HCT116 (cell line): ENCODE data around the gene CIB4. TPM values are rescaled to one million over a fixed set of nuclear protein-coding genes. Genes with fewer than 3 reads are reported as not detected.

Source experiments
- ATAC-seq: fragments of 200-7000 bp; cut with Tn5 transposase; 2 replicates; pipeline ENCODE4 v1.9.1; 2020; ENCODE audit warnings: mild to moderate bottlenecking, moderate library complexity
- BruUV-seq: library from RNA; stranded (reverse); fragments of 400-500 nt; replicated peaks from 2 replicates; lab custom pipeline; 2021; lab: Mats Ljungman, UMichigan
- CTCF ChIA-PET: fragments of 300-600 bp; sonication (Branson Sonifier 250); formaldehyde crosslinking; loops from one replicate; lab custom pipeline; 2021; ENCODE audit warnings: antibody characterized with exemption; lab: Charles Lee
- POLR2A ChIA-PET: fragments of 300-600, 350-600 bp; sonication (Branson Sonifier 250); formaldehyde crosslinking; loops from one replicate; lab custom pipeline; 2021; ENCODE audit warnings: antibody characterized with exemption; lab: Charles Lee
- RAD21 ChIA-PET, 2 experiments: fragments of 300-600 bp; sonication (Branson Sonifier 250); formaldehyde crosslinking; loops; one replicate each; lab custom pipeline; 2023; ENCODE audit warnings: low total read pairs in 2 of 2; ENCODE audit not compliant: uncharacterized antibody in 2 of 2, unreplicated experiment in 2 of 2, low non-redundant PET in 1 of 2; lab: Charles Lee
- DNase-seq: peaks from one replicate; pipeline ENCODE4 v3.0.0-alpha.2; 2010; ENCODE audit warnings: low read depth, low spot score
- H2AFZ ChIP-seq: fragments of 200-600 bp; shearing (Covaris generic), sonication (generic); 2 replicates; pipeline ENCODE4 v1.6.1; 2017; ENCODE audit warnings: low read depth, mixed run types, mixed read lengths, antibody characterized with exemption, low read length; ENCODE audit not compliant: poor library complexity, severe bottlenecking
- H3K27ac ChIP-seq: 2 replicates; pipeline ENCODE4 v1.5.1; 2012; ENCODE audit warnings: low read depth, low read length
- H3K27me3 ChIP-seq: fragments of 200-600 bp; sonication (generic); 2 replicates; pipeline ENCODE4 v1.6.1; 2016; ENCODE audit warnings: mixed run types, low read length, mixed read lengths; ENCODE audit not compliant: insufficient read depth
- H3K36me3 ChIP-seq, 2 experiments: fragments of 200-500 bp in 1 of 2; fragments of 200-600 bp in 1 of 2; sonication (Bioruptor generic) in 1 of 2; sonication (generic) in 1 of 2; 2 replicates each; pipeline versions ENCODE4 v1.5.1 to v1.6.1; 2014 to 2016; ENCODE audit warnings: low read length in 2 of 2, inconsistent platforms in 1 of 2, mixed read lengths in 1 of 2, mixed run types in 1 of 2; ENCODE audit not compliant: insufficient read depth in 2 of 2, control insufficient read depth in 1 of 2
- H3K4me1 ChIP-seq, 2 experiments: fragments of 200-600 bp in 1 of 2; sonication (generic) in 1 of 2; 2 replicates each; pipeline versions ENCODE4 v1.5.1 to v1.6.1; 2012 to 2017; ENCODE audit warnings: low read length in 2 of 2, inconsistent platforms in 1 of 2, mild to moderate bottlenecking in 1 of 2, mixed read lengths in 1 of 2, mixed run types in 1 of 2, moderate library complexity in 1 of 2; ENCODE audit not compliant: insufficient read depth in 2 of 2, control insufficient read depth in 1 of 2
- H3K4me2 ChIP-seq: fragments of 200-600 bp; sonication (generic); 2 replicates; pipeline ENCODE4 v1.6.1; 2017; ENCODE audit warnings: mixed run types, low read length, mixed read lengths
- H3K4me3 ChIP-seq, 2 experiments: fragments of 200-600 bp in 1 of 2; sonication (generic) in 1 of 2; replicated peaks in 1 of 2; 2 replicates each; pipeline ENCODE4 v1.5.1; 2011 to 2016; ENCODE audit warnings: low read length in 2 of 2, control low read depth in 1 of 2, low read depth in 1 of 2, mild to moderate bottlenecking in 1 of 2, mixed read lengths in 1 of 2, mixed run types in 1 of 2
- H3K79me2 ChIP-seq: fragments of 200-600 bp; sonication (generic); 2 replicates; pipeline ENCODE4 v1.6.1; 2017; ENCODE audit warnings: mild to moderate bottlenecking, mixed run types, low read length, moderate library complexity, mixed read lengths; ENCODE audit not compliant: insufficient read depth
- H3K9ac ChIP-seq: fragments of 200-600 bp; sonication (generic); 2 replicates; pipeline ENCODE4 v1.6.1; 2016; ENCODE audit warnings: low read length, mixed read lengths
- H3K9me2 ChIP-seq: fragments of 200-600 bp; sonication (generic), shearing (Covaris generic); 2 replicates; pipeline ENCODE4 v1.6.1; 2017; ENCODE audit warnings: mixed run types, mild to moderate bottlenecking, moderate library complexity; ENCODE audit not compliant: insufficient read depth
- H3K9me3 ChIP-seq, 2 experiments: fragments of 200-500 bp in 1 of 2; fragments of 200-600 bp in 1 of 2; sonication (Bioruptor generic) in 1 of 2; sonication (generic) in 1 of 2; 2 replicates each; pipeline ENCODE4 v1.6.1; 2014 to 2017; ENCODE audit warnings: low read length in 2 of 2, mixed read lengths in 2 of 2, inconsistent platforms in 1 of 2, low read depth in 1 of 2, mild to moderate bottlenecking in 1 of 2, mixed run types in 1 of 2, moderate library complexity in 1 of 2; ENCODE audit not compliant: control insufficient read depth in 1 of 2, insufficient read depth in 1 of 2
- H4K20me1 ChIP-seq: fragments of 200-600 bp; sonication (generic), shearing (Covaris generic); 2 replicates; pipeline ENCODE4 v1.6.1; 2017; ENCODE audit warnings: mixed run types, mild to moderate bottlenecking, moderate library complexity; ENCODE audit not compliant: insufficient read depth
- ATF3 ChIP-seq: IDR thresholded peaks from 2 replicates; pipeline ENCODE4 v1.6.1; 2012
- CEBPB ChIP-seq: IDR thresholded peaks from 2 replicates; pipeline ENCODE4 v1.6.1; 2012; ENCODE audit warnings: low read depth
- EGR1 ChIP-seq: IDR thresholded peaks from 2 replicates; pipeline ENCODE4 v1.6.1; 2012; ENCODE audit warnings: low read depth
- EZH2phosphoT487 ChIP-seq: fragments of 200-600 bp; IDR thresholded peaks from 2 replicates; pipeline ENCODE4 v1.6.1; 2018; ENCODE audit warnings: antibody characterized with exemption, borderline replicate concordance
- FOSL1 ChIP-seq: IDR thresholded peaks from 2 replicates; pipeline ENCODE4 v1.6.1; 2012; ENCODE audit warnings: low read depth
- JUND ChIP-seq: IDR thresholded peaks from 2 replicates; pipeline ENCODE4 v1.6.1; 2012
- MAX ChIP-seq: IDR thresholded peaks from 2 replicates; pipeline ENCODE4 v1.6.1; 2012
- POLR2A ChIP-seq: IDR thresholded peaks from 2 replicates; pipeline ENCODE4 v1.7.0; 2011; ENCODE audit warnings: borderline replicate concordance; ENCODE audit not compliant: insufficient read depth, insufficient read length; ENCODE audit errors: extremely low read depth
- POLR2AphosphoS5 ChIP-seq: IDR thresholded peaks from 2 replicates; pipeline ENCODE4 v1.6.1; 2011; ENCODE audit warnings: mild to moderate bottlenecking, low read depth, low read length, moderate library complexity
- RAD21 ChIP-seq: IDR thresholded peaks from 2 replicates; pipeline ENCODE4 v1.6.1; 2012; ENCODE audit warnings: low read depth, mild to moderate bottlenecking
- SIN3A ChIP-seq: IDR thresholded peaks from 2 replicates; pipeline ENCODE4 v1.6.1; 2012; ENCODE audit warnings: low read depth
- SP1 ChIP-seq: IDR thresholded peaks from 2 replicates; pipeline ENCODE4 v1.6.1; 2012; ENCODE audit warnings: low read depth
- SRF ChIP-seq: IDR thresholded peaks from 2 replicates; pipeline ENCODE4 v1.6.1; 2012; ENCODE audit warnings: low read depth
- TCF7L2 ChIP-seq: IDR thresholded peaks from 2 replicates; pipeline ENCODE4 v1.7.0; 2011; ENCODE audit warnings: borderline replicate concordance, inconsistent platforms; ENCODE audit not compliant: insufficient read depth, insufficient read length; ENCODE audit errors: extremely low read depth
- ZBTB33 ChIP-seq: IDR thresholded peaks from 2 replicates; pipeline ENCODE4 v1.6.1; 2011; ENCODE audit warnings: mild to moderate bottlenecking, low read length, moderate library complexity; ENCODE audit not compliant: insufficient replicate concordance; ENCODE audit errors: extremely low read depth
- ZFX ChIP-seq: fragments of 450-650 bp; IDR thresholded peaks from 2 replicates; pipeline ENCODE4 v1.6.1; 2017
- ZNF274 ChIP-seq: fragments of 200-500 bp; sonication (Bioruptor generic); IDR thresholded peaks from 2 replicates; pipeline ENCODE4 v1.6.1; 2014; ENCODE audit warnings: mild to moderate bottlenecking, low read depth, low read length, inconsistent platforms
- intact Hi-C: fragments of 100-400 bp; cut with micrococcal nuclease; formaldehyde crosslinking; loops from 2 replicates; pipeline ENCODE4 v1.10.0; 2022
- total RNA-seq: library from RNA; stranded (reverse); gene quantifications from one replicate; pipeline ENCODE4 v1.2.1, GENCODE V29; 2021; ENCODE audit not compliant: unreplicated experiment

Gene CIB4
- total RNA-seq, 1 experiment from 2014 or later = not detected

GRCh38 chr2:26668856-26669750, 27.9 kb upstream of the CIB4 start:
- Histone ChIP-seq H3K4me2 (no peak overlapping the region), H3K9me3 (no peaks in the 10 kb centered on the region), H2AFZ (no peak overlapping the region), H3K36me3 (no peaks in the 10 kb centered on the region), H3K27me3 (no peaks in the 10 kb centered on the region; the same call in 1 of the 2 replicates), H3K9ac (no peak overlapping the region), H3K4me1 (peaks cover 0 to 14% of the 10 kb centered on the region in 2 experiments; a peak in 1 of 4 replicates), H3K27ac (no peak overlapping the region), H4K20me1 (no peaks in the 10 kb centered on the region), H3K9me2 (no peaks in the 10 kb centered on the region), H3K4me3 (no peak overlapping the region), H3K79me2 (no peaks in the 10 kb centered on the region)
- DNase-seq (no peak), ATAC-seq (no peak)
- CTCF ChIA-PET = no interaction called here
- RAD21 ChIA-PET = interaction anchor here in 1 of 2 experiments (0.7 kb wide), 1 partner anchor 70 kb away, joined by 4 read pairs; no protein-coding TSS in a partner anchor
- intact Hi-C loops = no loop called here
- TF ChIP-seq RAD21 (no peak), ZNF274 (no peak), ZFX (no peak), TCF7L2 (no peak), POLR2A (no peak), ZBTB33 (no peak), SRF (no peak), ATF3 (no peak), JUND (no peak), FOSL1 (no peak), MAX (no peak), EGR1 (no peak), POLR2AphosphoS5 (no peak), EZH2phosphoT487 (no peak), CEBPB (no peak), SP1 (no peak), SIN3A (no peak)
- POLR2A ChIA-PET = no interaction called here
- BruUV-seq = no TSS peak
